A204.1 (cell line): Measurements from ENCODE around the gene PCDHA1.
"Not testable (repeated sequence)": the region's sequence is repeated elsewhere in the genome, so short reads cannot be mapped to it uniquely, and the experiment has no call there.

ENCODE experiments used
- FAIRE-seq: peaks from 2 replicates; lab custom pipeline; 2012; peaks lifted over from hg19 to GRCh38; lab: Jason Lieb, UNC

PCDHA1 gene

GRCh38 chr5:140849831-140850634 lies 64.1 kb downstream of the PCDHA1 start:
- FAIRE-seq = not testable (repeated sequence)

- FAIRE-seq = peak; percentile 98
These were observed 70.1 kb downstream of the PCDHA1 start, which contains the start of gene PCDHA10 for GRCh38 chr5:140855772-140856674. TSS of gene PCDHA10 (plus strand) at chr5:140855897. CDS start at chr5:140856049, 152 bp downstream.

GRCh38 chr5:140857177-140857986 lies 71.4 kb downstream of the PCDHA1 start:
- no peak for FAIRE-seq

GRCh38 chr5:140857987-140858240 lies 72.0 kb downstream of the PCDHA1 start:
- FAIRE-seq = no peak

- FAIRE-seq = no peak
These were observed 76.7 kb downstream of the PCDHA1 start for GRCh38 chr5:140862441-140863295.

- peak; percentile 97 for FAIRE-seq
These were observed 83.0 kb downstream of the PCDHA1 start, which contains the start of gene PCDHA11 for GRCh38 chr5:140868721-140869554. TSS of gene PCDHA11 (plus strand) at chr5:140868957. CDS start at chr5:140869104, 147 bp downstream.

- FAIRE-seq = peak; percentile 75
These were observed 83.6 kb downstream of the PCDHA1 start for GRCh38 chr5:140869555-140869886.

GRCh38 chr5:140870221-140871201 lies 84.6 kb downstream of the PCDHA1 start:
- no peak for FAIRE-seq

GRCh38 chr5:140875085-140876065 lies 89.4 kb downstream of the PCDHA1 start, which contains the start of gene PCDHA12:
TSS of gene PCDHA12 (plus strand) at chr5:140875308. CDS start at chr5:140875473, 165 bp downstream.
- peak; percentile 94 for FAIRE-seq

GRCh38 chr5:140876541-140877261 lies 90.8 kb downstream of the PCDHA1 start:
- FAIRE-seq = not testable (repeated sequence)

GRCh38 chr5:140877262-140877581 lies 91.3 kb downstream of the PCDHA1 start:
- FAIRE-seq = no peak

- FAIRE-seq = no peak
These were observed 96.1 kb downstream of the PCDHA1 start, which contains the start of gene PCDHA13 for GRCh38 chr5:140881889-140882590. TSS of gene PCDHA13 (plus strand) at chr5:140882124. CDS start at chr5:140882269, 145 bp downstream.

- FAIRE-seq = no peak
These were observed 96.6 kb downstream of the PCDHA1 start for GRCh38 chr5:140882591-140882899.

- no peak for FAIRE-seq
These were observed 97.4 kb downstream of the PCDHA1 start for GRCh38 chr5:140883373-140883772.

- no peak for FAIRE-seq
These were observed 98.2 kb downstream of the PCDHA1 start for GRCh38 chr5:140883927-140884697.

- no peak for FAIRE-seq
These were observed 130.4 kb downstream of the PCDHA1 start for GRCh38 chr5:140916325-140916724.
